MG63 (cell line): ENCODE results near the gene PLXDC1. TPM values are rescaled to one million over a fixed set of nuclear protein-coding genes. Genes with fewer than 3 reads are reported as not detected.
"Not testable (repeated sequence)": the region's sequence is repeated elsewhere in the genome, so short reads cannot be mapped to it uniquely, and the experiment has no call there.

Source experiments
- DNase-seq: peaks from one replicate; pipeline ENCODE4 v3.0.0-alpha.2; 2020
- H3K27me3 ChIP-seq: fragments of 250-450 bp; sonication (Bioruptor Pico); 2 replicates; pipeline ENCODE4 v1.5.1; 2020; ENCODE audit warnings: mild to moderate bottlenecking, moderate library complexity
- H3K36me3 ChIP-seq: fragments of 250-450 bp; sonication (Bioruptor Pico); 2 replicates; pipeline ENCODE4 v1.5.1; 2020; ENCODE audit warnings: mild to moderate bottlenecking, moderate library complexity
- H3K4me3 ChIP-seq: fragments of 250-450 bp; sonication (Bioruptor Pico); 2 replicates; pipeline ENCODE4 v1.5.1; 2020; ENCODE audit warnings: mild to moderate bottlenecking, moderate library complexity
- H3K9me3 ChIP-seq: fragments of 250-450 bp; sonication (Bioruptor Pico); 2 replicates; pipeline ENCODE4 v1.5.1; 2020; ENCODE audit warnings: mild to moderate bottlenecking, moderate library complexity
- total RNA-seq: library from RNA; depleted of rRNA; stranded (reverse); fragments of >200 nt; shearing (Covaris generic); gene quantifications from 2 replicates; pipeline ENCODE4 v1.2.3, GENCODE V29; 2014; ENCODE audit warnings: low replicate concordance

The PLXDC1 gene
- total RNA-seq, 1 experiment from 2014 or later, result not detected

- no peak overlapping the region for H3K4me3 ChIP-seq
- H3K9me3 ChIP-seq, result no peaks in the 10 kb centered on the region
- peaks cover 25% of the 10 kb centered on the region for H3K27me3 ChIP-seq
- no peak for DNase-seq
- no peaks in the 10 kb centered on the region for H3K36me3 ChIP-seq
Measured at GRCh38 chr17:39036009-39036408, 115.4 kb downstream of the PLXDC1 start.

GRCh38 chr17:39035578-39035977 lies 115.9 kb downstream of the PLXDC1 start:
- not testable (repeated sequence) for H3K9me3 ChIP-seq, H3K36me3 ChIP-seq, H3K4me3 ChIP-seq, DNase-seq
- H3K27me3 ChIP-seq, result peaks cover 21% of the 10 kb centered on the region

GRCh38 chr17:39028690-39029089 lies 122.7 kb downstream of the PLXDC1 start:
- H3K9me3 ChIP-seq, result no peaks in the 10 kb centered on the region
- no peaks in the 10 kb centered on the region for H3K36me3 ChIP-seq
- H3K4me3 ChIP-seq, result no peak overlapping the region
- DNase-seq, result no peak
- H3K27me3 ChIP-seq, result peaks cover 26% of the 10 kb centered on the region; the same call in 1 of the 2 replicates

- H3K27me3 ChIP-seq, result peaks cover 22% of the 10 kb centered on the region
- no peak for DNase-seq
Measured at GRCh38 chr17:39027455-39028035, 123.9 kb downstream of the PLXDC1 start.

GRCh38 chr17:39026980-39027451 lies 124.4 kb downstream of the PLXDC1 start:
- no peaks in the 10 kb centered on the region for H3K9me3 ChIP-seq
- H3K4me3 ChIP-seq, result peak overlapping the region; percentile 34
- peak; percentile 68 for DNase-seq
- no peaks in the 10 kb centered on the region for H3K36me3 ChIP-seq
- H3K27me3 ChIP-seq, result peaks cover 22% of the 10 kb centered on the region

More at GRCh38 chr17:39027455-39028035, 123.9 kb downstream of the PLXDC1 start:
- Histone ChIP-seq H3K9me3 (no peaks in the 10 kb centered on the region), H3K4me3 (peak overlapping the region; percentile 34), H3K36me3 (no peaks in the 10 kb centered on the region)

GRCh38 chr17:39026346-39026745 lies 125.1 kb downstream of the PLXDC1 start:
- not testable (repeated sequence) for H3K9me3 ChIP-seq, H3K4me3 ChIP-seq, DNase-seq, H3K36me3 ChIP-seq
- peaks cover 22% of the 10 kb centered on the region for H3K27me3 ChIP-seq

GRCh38 chr17:39022924-39023323 lies 128.5 kb downstream of the PLXDC1 start:
- Histone ChIP-seq H3K36me3 (no peaks in the 10 kb centered on the region), H3K9me3 (peaks cover 9% of the 10 kb centered on the region), H3K4me3 (no peak overlapping the region), H3K27me3 (peaks cover 22% of the 10 kb centered on the region)
- no peak for DNase-seq

- not testable (repeated sequence) for H3K4me3 ChIP-seq, H3K9me3 ChIP-seq, H3K36me3 ChIP-seq, H3K27me3 ChIP-seq, DNase-seq
Measured at GRCh38 chr17:39020037-39020436, 131.4 kb downstream of the PLXDC1 start.

GRCh38 chr17:39018267-39019134 lies 132.9 kb downstream of the PLXDC1 start:
- no peak for DNase-seq
- H3K27me3 ChIP-seq, result peaks cover 4% of the 10 kb centered on the region; the same call in 1 of the 2 replicates
- peaks cover 9% of the 10 kb centered on the region for H3K9me3 ChIP-seq
- H3K4me3 ChIP-seq, result no peak overlapping the region
- H3K36me3 ChIP-seq, result no peaks in the 10 kb centered on the region

GRCh38 chr17:39016193-39017153 lies 135.0 kb downstream of the PLXDC1 start:
- DNase-seq, result no peak
- no peak overlapping the region for H3K4me3 ChIP-seq

GRCh38 chr17:39015546-39015935 lies 135.9 kb downstream of the PLXDC1 start:
- DNase-seq, result no peak
- no peaks in the 10 kb centered on the region for H3K36me3 ChIP-seq
- no peaks in the 10 kb centered on the region for H3K27me3 ChIP-seq
- peaks cover 9% of the 10 kb centered on the region for H3K9me3 ChIP-seq
- H3K4me3 ChIP-seq, result no peak overlapping the region

More at GRCh38 chr17:39016193-39017153, 135.0 kb downstream of the PLXDC1 start:
- Histone ChIP-seq H3K36me3 (no peaks in the 10 kb centered on the region), H3K9me3 (peaks cover 9% of the 10 kb centered on the region), H3K27me3 (no peaks in the 10 kb centered on the region)

GRCh38 chr17:39014795-39015545 lies 136.5 kb downstream of the PLXDC1 start:
- no peak for DNase-seq
- no peaks in the 10 kb centered on the region for H3K36me3 ChIP-seq
- H3K4me3 ChIP-seq, result no peak overlapping the region
- no peaks in the 10 kb centered on the region for H3K27me3 ChIP-seq
- peaks cover 9% of the 10 kb centered on the region for H3K9me3 ChIP-seq

- no peaks in the 10 kb centered on the region for H3K36me3 ChIP-seq
- DNase-seq, result peak; percentile 48
- H3K27me3 ChIP-seq, result no peaks in the 10 kb centered on the region
- peaks cover 5% of the 10 kb centered on the region for H3K9me3 ChIP-seq
- H3K4me3 ChIP-seq, result no peak overlapping the region
Measured at GRCh38 chr17:39014044-39014794, 137.2 kb downstream of the PLXDC1 start.
